ENCODE results near the gene PMM2. TPM values are rescaled to one million over a fixed set of nuclear protein-coding genes. Genes with fewer than 3 reads are reported as not detected.

The PMM2 gene
- total RNA-seq, 1 experiment from 2014 or later = 53.8 TPM

DNA sequence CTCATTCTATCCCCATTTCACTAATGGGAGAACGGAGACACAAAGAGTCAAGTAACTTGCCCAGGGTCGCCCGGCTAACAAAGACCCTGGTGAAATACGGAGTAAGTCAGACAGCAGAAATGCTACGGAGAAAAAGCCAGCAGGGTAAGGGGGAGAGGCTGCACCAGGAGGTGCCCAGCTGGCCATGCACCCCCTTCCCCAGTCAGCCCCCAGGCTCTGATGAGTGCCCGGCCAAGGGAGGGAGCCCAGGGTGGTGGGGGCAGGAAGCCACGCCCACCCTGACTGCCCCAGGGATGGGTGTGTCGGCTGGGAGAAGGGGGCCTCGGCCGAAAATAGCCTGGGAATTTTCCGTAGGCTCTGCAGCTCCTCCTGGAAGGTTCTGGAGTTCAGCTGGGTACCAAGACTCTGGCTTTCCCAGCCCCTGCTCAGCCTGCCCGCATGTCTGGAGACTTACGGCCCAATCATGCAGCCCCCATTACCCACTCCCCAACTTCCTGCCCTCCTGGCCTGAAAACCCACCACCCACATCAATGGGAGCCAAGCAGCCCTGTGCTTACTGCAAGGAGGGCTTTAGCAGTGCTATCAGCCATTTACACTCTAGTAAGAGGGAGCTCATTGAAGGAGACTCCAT lies 67.0 kb downstream of the PMM2 start:
- Mint-ChIP-seq H3K27me3 (ENCODE audit: low read depth) (no peaks in the 10 kb centered on the region), H3K4me3 (peak overlapping the region; percentile 89), H3K27ac (peak overlapping the region; percentile 96), H3K9me3 (no peaks in the 10 kb centered on the region), H3K4me1 (peaks cover 62% of the 10 kb centered on the region), H3K36me3 (peaks cover 3% of the 10 kb centered on the region)
- DNase-seq (ENCODE audit: low spot score) (no peak), ATAC-seq (no peak)
- ChIA-PET POLR2A (interaction anchor here (1.1 to 1.3 kb wide), 2 partner anchors 13 to 227 kb away, joined by 4 to 5 read pairs; partner anchors contain the start of gene HAPSTR1), CTCF (interaction anchor here (0.9 to 2.8 kb wide), 13 partner anchors 10 to 213 kb away, joined by 3 to 16 read pairs (median 5); no protein-coding TSS in a partner anchor)
- TF ChIP-seq ZNF121 (CRISPR knock-in tag; IDR thresholded peaks at IDR 0.05) = no peak
- TF ChIP-seq, protein P1, sequence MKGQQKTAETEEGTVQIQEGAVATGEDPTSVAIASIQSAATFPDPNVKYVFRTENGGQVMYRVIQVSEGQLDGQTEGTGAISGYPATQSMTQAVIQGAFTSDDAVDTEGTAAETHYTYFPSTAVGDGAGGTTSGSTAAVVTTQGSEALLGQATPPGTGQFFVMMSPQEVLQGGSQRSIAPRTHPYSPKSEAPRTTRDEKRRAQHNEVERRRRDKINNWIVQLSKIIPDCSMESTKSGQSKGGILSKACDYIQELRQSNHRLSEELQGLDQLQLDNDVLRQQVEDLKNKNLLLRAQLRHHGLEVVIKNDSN (CRISPR knock-in tag; IDR thresholded peaks at IDR 0.05) = peak; percentile 22; the same call in 1 of the 2 replicates

DNA sequence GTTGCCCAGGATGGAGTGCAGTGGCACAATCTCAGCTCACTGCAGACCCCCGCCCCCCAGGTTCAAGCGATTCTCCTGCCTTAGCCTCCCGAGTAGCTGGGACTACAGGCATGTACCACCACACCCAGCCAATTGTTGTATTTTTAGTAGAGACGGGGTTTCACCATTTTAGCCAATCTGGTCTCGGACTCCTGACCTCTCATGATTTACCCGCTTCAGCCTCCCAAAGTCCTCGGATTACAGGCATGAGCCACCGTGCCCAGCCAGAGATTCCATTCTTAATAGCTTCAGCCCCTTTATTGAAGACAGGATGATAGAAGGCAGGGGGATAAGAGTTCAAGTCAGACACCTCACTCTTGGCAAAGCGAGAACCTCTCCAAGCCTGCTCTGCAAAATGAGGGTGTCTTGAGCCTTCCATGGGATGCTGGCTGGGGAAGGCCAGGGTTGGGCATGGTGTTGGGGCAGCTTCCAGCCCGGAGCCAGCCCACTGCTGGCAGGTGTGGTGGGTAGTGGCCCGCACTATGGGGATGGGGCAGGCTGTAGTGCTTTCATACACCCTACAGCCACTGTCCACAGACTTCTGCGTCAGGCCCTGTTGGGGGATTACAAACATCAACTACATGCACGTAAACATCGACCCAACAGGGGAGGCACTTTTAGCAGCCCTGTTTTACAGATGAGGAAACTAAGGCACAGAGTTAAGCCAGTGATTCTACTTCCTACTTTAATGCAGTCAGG lies 67.7 kb downstream of the PMM2 start:
- ATAC-seq (no peak), DNase-seq (ENCODE audit: low spot score) (no peak)
- Mint-ChIP-seq H3K27me3 (ENCODE audit: low read depth) (no peaks in the 10 kb centered on the region), H3K4me3 (peak overlapping the region; percentile 89), H3K4me1 (peaks cover 59% of the 10 kb centered on the region), H3K36me3 (no peaks in the 10 kb centered on the region; the same call in none of the 2 replicates), H3K9me3 (no peaks in the 10 kb centered on the region), H3K27ac (peak overlapping the region; percentile 96)
- CTCF ChIA-PET = interaction anchor here (0.9 to 2.8 kb wide), 10 partner anchors 9 to 210 kb away, joined by 3 to 16 read pairs (median 6); no protein-coding TSS in a partner anchor
- POLR2A ChIA-PET = interaction anchor here (1.1 kb wide), 1 partner anchor 226 kb away, joined by 4 read pairs; the partner anchor contains the start of gene HAPSTR1
- TF ChIP-seq PRRX2 (CRISPR knock-in tag; IDR thresholded peaks at IDR 0.05) (no peak), RORB (CRISPR knock-in tag; IDR thresholded peaks at IDR 0.05) (no peak), NFE2L1 (CRISPR knock-in tag; IDR thresholded peaks at IDR 0.05) (no peak), ZNF423 (CRISPR knock-in tag; IDR thresholded peaks at IDR 0.05) (no peak), OVOL2 (CRISPR knock-in tag; IDR thresholded peaks at IDR 0.05; ENCODE audit: borderline replicate concordance) (no peak)
- TF ChIP-seq, protein P2, sequence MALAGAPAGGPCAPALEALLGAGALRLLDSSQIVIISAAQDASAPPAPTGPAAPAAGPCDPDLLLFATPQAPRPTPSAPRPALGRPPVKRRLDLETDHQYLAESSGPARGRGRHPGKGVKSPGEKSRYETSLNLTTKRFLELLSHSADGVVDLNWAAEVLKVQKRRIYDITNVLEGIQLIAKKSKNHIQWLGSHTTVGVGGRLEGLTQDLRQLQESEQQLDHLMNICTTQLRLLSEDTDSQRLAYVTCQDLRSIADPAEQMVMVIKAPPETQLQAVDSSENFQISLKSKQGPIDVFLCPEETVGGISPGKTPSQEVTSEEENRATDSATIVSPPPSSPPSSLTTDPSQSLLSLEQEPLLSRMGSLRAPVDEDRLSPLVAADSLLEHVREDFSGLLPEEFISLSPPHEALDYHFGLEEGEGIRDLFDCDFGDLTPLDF (CRISPR knock-in tag; IDR thresholded peaks at IDR 0.05) = no peak
- TF ChIP-seq, protein P3, sequence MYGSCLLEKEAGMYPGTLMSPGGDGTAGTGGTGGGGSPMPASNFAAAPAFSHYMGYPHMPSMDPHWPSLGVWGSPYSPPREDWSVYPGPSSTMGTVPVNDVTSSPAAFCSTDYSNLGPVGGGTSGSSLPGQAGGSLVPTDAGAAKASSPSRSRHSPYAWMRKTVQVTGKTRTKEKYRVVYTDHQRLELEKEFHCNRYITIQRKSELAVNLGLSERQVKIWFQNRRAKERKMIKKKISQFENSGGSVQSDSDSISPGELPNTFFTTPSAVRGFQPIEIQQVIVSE (CRISPR knock-in tag; IDR thresholded peaks at IDR 0.05; ENCODE audit: borderline replicate concordance) = no peak
- TF ChIP-seq, protein P4, sequence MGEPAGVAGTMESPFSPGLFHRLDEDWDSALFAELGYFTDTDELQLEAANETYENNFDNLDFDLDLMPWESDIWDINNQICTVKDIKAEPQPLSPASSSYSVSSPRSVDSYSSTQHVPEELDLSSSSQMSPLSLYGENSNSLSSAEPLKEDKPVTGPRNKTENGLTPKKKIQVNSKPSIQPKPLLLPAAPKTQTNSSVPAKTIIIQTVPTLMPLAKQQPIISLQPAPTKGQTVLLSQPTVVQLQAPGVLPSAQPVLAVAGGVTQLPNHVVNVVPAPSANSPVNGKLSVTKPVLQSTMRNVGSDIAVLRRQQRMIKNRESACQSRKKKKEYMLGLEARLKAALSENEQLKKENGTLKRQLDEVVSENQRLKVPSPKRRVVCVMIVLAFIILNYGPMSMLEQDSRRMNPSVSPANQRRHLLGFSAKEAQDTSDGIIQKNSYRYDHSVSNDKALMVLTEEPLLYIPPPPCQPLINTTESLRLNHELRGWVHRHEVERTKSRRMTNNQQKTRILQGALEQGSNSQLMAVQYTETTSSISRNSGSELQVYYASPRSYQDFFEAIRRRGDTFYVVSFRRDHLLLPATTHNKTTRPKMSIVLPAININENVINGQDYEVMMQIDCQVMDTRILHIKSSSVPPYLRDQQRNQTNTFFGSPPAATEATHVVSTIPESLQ (CRISPR knock-in tag; IDR thresholded peaks at IDR 0.05) = no peak

DNA sequence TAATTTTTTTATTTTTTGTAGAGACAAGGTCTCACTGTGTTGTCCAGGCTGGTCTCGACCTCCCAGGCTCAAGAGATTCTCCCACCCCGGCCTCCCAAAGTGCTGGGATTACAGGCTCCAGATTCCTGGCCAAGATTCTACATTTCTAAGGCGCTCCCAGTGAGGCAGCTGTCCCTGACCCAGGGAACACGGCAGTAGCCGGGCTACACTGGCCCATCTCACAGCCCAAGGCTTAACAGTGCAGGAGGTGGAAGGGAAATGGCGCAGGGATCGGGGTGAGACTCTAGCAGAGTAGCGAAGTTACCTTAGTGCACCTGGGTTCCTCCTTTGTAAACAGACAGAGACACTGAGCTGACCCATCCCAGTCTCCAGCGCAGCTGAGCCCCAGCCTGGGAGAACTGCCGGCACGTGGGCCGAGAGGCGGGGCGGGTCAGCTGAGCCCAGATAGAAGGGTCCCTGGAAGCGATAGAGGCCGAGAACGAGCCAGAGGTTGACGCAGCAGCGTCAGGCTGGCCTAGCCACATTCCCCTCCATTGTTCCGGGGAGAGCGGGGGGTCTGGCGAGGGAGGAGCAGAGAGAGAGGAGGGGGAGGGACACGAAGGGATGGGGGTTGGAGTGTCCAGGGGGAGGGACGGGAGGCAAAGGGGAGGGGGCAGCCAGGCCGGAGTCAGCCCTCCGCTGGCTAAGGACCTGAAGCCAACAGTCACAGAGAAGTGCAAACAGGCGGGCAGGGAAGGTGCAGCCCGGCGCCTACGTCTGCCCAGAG lies 68.7 kb downstream of the PMM2 start:
- ATAC-seq (peak; percentile 65), DNase-seq (ENCODE audit: low spot score) (peak; percentile 97)
- ChIA-PET CTCF (interaction anchor here (0.7 to 2.4 kb wide), 11 partner anchors 8 to 231 kb away, joined by 3 to 10 read pairs (median 5); partner anchors contain the start of gene LITAFD), POLR2A (interaction anchor here (0.6 to 1.0 kb wide), 2 partner anchors 34 to 266 kb away, joined by 6 to 8 read pairs; no protein-coding TSS in a partner anchor)
- H3K9me3 Mint-ChIP-seq = no peaks in the 10 kb centered on the region
- H3K4me3 Mint-ChIP-seq = peak overlapping the region; percentile 89
- H3K27me3 Mint-ChIP-seq (ENCODE audit: low read depth) = no peaks in the 10 kb centered on the region
- H3K36me3 Mint-ChIP-seq = no peaks in the 10 kb centered on the region; the same call in 1 of the 2 replicates
- peak overlapping the region; percentile 96 for H3K27ac Mint-ChIP-seq
- H3K4me1 Mint-ChIP-seq = peaks cover 62% of the 10 kb centered on the region
- TF ChIP-seq, protein P5, sequence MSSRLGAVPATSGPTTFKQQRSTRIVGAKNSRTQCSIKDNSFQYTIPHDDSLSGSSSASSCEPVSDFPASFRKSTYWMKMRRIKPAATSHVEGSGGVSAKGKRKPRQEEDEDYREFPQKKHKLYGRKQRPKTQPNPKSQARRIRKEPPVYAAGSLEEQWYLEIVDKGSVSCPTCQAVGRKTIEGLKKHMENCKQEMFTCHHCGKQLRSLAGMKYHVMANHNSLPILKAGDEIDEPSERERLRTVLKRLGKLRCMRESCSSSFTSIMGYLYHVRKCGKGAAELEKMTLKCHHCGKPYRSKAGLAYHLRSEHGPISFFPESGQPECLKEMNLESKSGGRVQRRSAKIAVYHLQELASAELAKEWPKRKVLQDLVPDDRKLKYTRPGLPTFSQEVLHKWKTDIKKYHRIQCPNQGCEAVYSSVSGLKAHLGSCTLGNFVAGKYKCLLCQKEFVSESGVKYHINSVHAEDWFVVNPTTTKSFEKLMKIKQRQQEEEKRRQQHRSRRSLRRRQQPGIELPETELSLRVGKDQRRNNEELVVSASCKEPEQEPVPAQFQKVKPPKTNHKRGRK (CRISPR knock-in tag; IDR thresholded peaks at IDR 0.05; ENCODE audit: borderline replicate concordance) = no peak
- TF ChIP-seq ESRRA (CRISPR knock-in tag; IDR thresholded peaks at IDR 0.05; ENCODE audit: borderline replicate concordance) = no peak
- no peak for TF ChIP-seq JUN (CRISPR knock-in tag; IDR thresholded peaks at IDR 0.05)
- TF ChIP-seq, protein P6, sequence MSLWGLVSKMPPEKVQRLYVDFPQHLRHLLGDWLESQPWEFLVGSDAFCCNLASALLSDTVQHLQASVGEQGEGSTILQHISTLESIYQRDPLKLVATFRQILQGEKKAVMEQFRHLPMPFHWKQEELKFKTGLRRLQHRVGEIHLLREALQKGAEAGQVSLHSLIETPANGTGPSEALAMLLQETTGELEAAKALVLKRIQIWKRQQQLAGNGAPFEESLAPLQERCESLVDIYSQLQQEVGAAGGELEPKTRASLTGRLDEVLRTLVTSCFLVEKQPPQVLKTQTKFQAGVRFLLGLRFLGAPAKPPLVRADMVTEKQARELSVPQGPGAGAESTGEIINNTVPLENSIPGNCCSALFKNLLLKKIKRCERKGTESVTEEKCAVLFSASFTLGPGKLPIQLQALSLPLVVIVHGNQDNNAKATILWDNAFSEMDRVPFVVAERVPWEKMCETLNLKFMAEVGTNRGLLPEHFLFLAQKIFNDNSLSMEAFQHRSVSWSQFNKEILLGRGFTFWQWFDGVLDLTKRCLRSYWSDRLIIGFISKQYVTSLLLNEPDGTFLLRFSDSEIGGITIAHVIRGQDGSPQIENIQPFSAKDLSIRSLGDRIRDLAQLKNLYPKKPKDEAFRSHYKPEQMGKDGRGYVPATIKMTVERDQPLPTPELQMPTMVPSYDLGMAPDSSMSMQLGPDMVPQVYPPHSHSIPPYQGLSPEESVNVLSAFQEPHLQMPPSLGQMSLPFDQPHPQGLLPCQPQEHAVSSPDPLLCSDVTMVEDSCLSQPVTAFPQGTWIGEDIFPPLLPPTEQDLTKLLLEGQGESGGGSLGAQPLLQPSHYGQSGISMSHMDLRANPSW (CRISPR knock-in tag; conservative IDR thresholded peaks at IDR 0.05; ENCODE audit: low read depth) = no peak
- TF ChIP-seq GABPB1 (CRISPR knock-in tag; IDR thresholded peaks at IDR 0.05) = peak; percentile 63
- 0 out of 2 replicates have a peak, but pooled peaks have one; percentile 86 for TF ChIP-seq ZBTB21 (CRISPR knock-in tag; IDR thresholded peaks at IDR 0.05; ENCODE audit: borderline replicate concordance)
- TF ChIP-seq, protein P1 (CRISPR knock-in tag; IDR thresholded peaks at IDR 0.05) = peak; percentile 92
